ENCODE measurements around the gene ANKRD63.

Gene ANKRD63

GRCh38 chr15:40313531-40314398 lies 30.9 kb upstream of the ANKRD63 start:
- DNase-seq: peak; percentile 90

- DNase-seq: no peak
Observed at GRCh38 chr15:40312370-40313158, 29.7 kb upstream of the ANKRD63 start.

GRCh38 chr15:40310993-40311392 lies 28.1 kb upstream of the ANKRD63 start:
- no peak for DNase-seq

GRCh38 chr15:40310001-40310959 lies 27.4 kb upstream of the ANKRD63 start:
- DNase-seq: no peak

- no peak for DNase-seq
Observed at GRCh38 chr15:40309344-40309862, 26.5 kb upstream of the ANKRD63 start.

GRCh38 chr15:40307421-40308211 lies 24.8 kb upstream of the ANKRD63 start, which contains the start of gene PLCB2:
Gene PLCB2, minus strand, starts transcription at chr15:40307935. Its CDS starts 263 bp downstream, at chr15:40307672.
- DNase-seq: no peak

GRCh38 chr15:40306908-40307307 lies 24.0 kb upstream of the ANKRD63 start:
- no peak for DNase-seq

GRCh38 chr15:40306371-40306770 lies 23.5 kb upstream of the ANKRD63 start:
- no peak for DNase-seq

GRCh38 chr15:40305281-40305680 lies 22.4 kb upstream of the ANKRD63 start:
- DNase-seq: no peak

GRCh38 chr15:40303576-40303975 lies 20.7 kb upstream of the ANKRD63 start:
- DNase-seq: no peak

- no peak for DNase-seq
Observed at GRCh38 chr15:40302981-40303380, 20.1 kb upstream of the ANKRD63 start.

GRCh38 chr15:40302288-40302886 lies 19.5 kb upstream of the ANKRD63 start:
- no peak for DNase-seq

GRCh38 chr15:40301467-40302179 lies 18.8 kb upstream of the ANKRD63 start:
- DNase-seq: no peak

GRCh38 chr15:40300771-40301170 lies 17.9 kb upstream of the ANKRD63 start:
- DNase-seq: no peak

GRCh38 chr15:40300367-40300766 lies 17.5 kb upstream of the ANKRD63 start:
- no peak for DNase-seq

- no peak for DNase-seq
Observed at GRCh38 chr15:40298216-40298935, 15.5 kb upstream of the ANKRD63 start.

- DNase-seq: no peak
Observed at GRCh38 chr15:40297356-40297755, 14.5 kb upstream of the ANKRD63 start.

GRCh38 chr15:40296561-40297230 lies 13.8 kb upstream of the ANKRD63 start:
- no peak for DNase-seq

- no peak for DNase-seq
Observed at GRCh38 chr15:40295877-40296560, 13.2 kb upstream of the ANKRD63 start.

All from NCI-H524 treated with DMSO at 0.1 percent for 48 hours (cell line).